ENCODE measurements around the gene GALNT2.

The GALNT2 gene

DNA sequence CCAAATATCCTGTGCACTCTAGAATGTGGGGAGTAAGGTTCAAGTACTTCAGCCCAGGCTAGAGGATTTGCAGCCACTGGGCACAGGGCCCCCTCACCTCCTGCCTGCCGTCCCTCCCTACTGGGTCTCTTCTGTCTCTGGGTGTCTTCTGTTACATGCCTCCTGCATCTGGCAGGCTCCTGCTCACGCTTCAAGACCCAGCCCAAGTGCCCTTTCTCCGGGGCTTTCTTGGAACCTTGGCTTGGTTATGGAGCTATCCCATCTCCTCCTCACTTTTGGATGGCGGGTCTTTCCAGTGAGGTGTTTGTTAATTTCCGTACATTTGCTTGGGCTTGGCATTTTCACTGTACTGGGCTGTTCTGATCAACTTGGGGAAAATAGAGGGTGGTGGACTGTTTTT is 129.0 kb downstream of the GALNT2 start:
- DNase-seq: no peak
- H3K4me2 ChIP-seq (ENCODE audit: low read depth, low read length): no peak overlapping the region
- no peaks in the 10 kb centered on the region for H3K27me3 ChIP-seq (replicated peaks; ENCODE audit: insufficient read depth, low read length)
- no peaks in the 10 kb centered on the region for H4K20me1 ChIP-seq (ENCODE audit: insufficient read depth, low read length)
- no peaks in the 10 kb centered on the region for H3K4me1 ChIP-seq (ENCODE audit: low read length)
- no peak overlapping the region for H3K9ac ChIP-seq (ENCODE audit: low read length)
- TF ChIP-seq EZH2phosphoT487 (IDR thresholded peaks at IDR 0.05; ENCODE audit: low read length): no peak
- TF ChIP-seq EZH2 (optimal IDR thresholded peaks at IDR 0.05; ENCODE audit: low read depth, low read length): no peak
- TF ChIP-seq, protein P1, sequence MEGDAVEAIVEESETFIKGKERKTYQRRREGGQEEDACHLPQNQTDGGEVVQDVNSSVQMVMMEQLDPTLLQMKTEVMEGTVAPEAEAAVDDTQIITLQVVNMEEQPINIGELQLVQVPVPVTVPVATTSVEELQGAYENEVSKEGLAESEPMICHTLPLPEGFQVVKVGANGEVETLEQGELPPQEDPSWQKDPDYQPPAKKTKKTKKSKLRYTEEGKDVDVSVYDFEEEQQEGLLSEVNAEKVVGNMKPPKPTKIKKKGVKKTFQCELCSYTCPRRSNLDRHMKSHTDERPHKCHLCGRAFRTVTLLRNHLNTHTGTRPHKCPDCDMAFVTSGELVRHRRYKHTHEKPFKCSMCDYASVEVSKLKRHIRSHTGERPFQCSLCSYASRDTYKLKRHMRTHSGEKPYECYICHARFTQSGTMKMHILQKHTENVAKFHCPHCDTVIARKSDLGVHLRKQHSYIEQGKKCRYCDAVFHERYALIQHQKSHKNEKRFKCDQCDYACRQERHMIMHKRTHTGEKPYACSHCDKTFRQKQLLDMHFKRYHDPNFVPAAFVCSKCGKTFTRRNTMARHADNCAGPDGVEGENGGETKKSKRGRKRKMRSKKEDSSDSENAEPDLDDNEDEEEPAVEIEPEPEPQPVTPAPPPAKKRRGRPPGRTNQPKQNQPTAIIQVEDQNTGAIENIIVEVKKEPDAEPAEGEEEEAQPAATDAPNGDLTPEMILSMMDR (IDR thresholded peaks at IDR 0.05; ENCODE audit: low read length): no peak
- no peak overlapping the region for H3K27ac ChIP-seq (ENCODE audit: low read length)
- H3K4me3 ChIP-seq (ENCODE audit: low read length): no peak overlapping the region
- H3K9me2 ChIP-seq (replicated peaks; ENCODE audit: insufficient read depth, low read length): no peaks in the 10 kb centered on the region
- H3K9me3 ChIP-seq (replicated peaks; ENCODE audit: insufficient read depth, low read length): no peaks in the 10 kb centered on the region
- H3F3A ChIP-seq (ENCODE audit: insufficient read depth, low read length): no peaks in the 10 kb centered on the region
- peaks cover 62% of the 10 kb centered on the region for H3K79me2 ChIP-seq (ENCODE audit: low read length)
- no peaks in the 10 kb centered on the region for H3K36me3 ChIP-seq (replicated peaks; ENCODE audit: insufficient read depth, low read length)
- no peak overlapping the region for H2AFZ ChIP-seq (ENCODE audit: low read length)

DNA sequence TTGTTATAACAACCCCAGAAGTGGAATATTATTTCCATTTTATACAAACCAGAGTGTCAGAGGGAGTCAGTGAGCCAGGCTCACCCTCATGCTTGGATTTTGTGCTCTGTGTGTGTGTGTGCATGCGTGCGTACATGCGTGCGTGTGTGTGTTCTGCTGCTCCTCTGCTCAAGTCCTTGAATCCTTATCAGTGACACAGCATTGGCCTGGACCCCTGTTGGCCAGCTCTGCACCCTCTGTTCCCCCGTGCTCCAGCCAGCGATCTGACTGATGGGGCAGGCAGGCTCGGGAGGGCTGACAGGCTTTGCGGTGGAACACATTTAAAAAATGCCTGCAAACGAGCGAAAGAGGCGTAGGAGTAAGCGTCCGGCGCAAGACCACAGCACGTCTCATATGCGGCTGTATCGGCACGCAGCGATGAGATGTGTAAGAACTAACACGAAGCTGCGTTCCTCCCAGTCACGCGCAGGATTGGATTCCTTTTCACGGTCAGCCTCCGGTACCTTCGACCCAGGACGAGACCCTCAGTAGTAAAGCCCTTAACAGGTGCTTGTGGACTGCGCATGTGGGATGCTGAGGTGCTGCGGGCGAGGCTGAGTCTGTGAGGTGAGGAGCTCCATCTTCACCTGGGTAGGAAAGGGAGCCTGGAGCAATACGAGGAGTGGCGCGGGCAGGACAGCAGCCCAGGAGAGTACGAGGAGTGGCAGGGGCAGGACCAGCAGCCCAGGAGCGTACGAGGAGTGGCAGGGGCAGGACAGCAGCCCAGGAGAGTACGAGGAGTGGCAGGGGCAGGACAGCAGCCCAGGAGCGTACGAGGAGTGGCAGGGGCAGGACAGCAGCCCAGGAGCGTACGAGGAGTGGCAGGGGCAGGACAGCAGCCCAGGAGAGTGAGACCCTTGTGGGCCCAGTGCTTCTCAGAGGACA is 130.9 kb downstream of the GALNT2 start:
- no peaks in the 10 kb centered on the region for H3K36me3 ChIP-seq (replicated peaks; ENCODE audit: insufficient read depth, low read length)

DNA sequence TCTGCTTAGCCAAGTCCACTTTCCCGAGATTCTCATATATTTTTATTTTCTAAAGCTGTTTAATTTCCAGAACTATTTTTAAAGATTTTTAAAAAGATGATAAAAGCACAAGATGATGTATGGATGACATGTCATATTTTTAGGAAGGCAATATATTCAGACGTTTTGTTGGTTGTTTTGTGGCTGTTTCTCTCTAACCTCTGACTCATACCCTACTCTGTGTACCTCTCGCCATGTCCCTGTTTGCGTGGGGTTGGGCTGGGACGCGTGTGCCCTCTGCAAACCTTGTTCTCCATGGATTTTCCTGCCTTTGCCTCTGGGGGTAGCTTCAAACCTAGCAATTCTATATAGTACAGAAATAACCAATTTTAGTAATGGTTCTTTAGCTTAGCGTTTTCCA is 132.0 kb downstream of the GALNT2 start:
- Histone ChIP-seq H3K9me2 (replicated peaks; ENCODE audit: insufficient read depth, low read length) (no peaks in the 10 kb centered on the region), H3K79me2 (ENCODE audit: low read length) (peaks cover 42% of the 10 kb centered on the region), H3K9me3 (replicated peaks; ENCODE audit: insufficient read depth, low read length) (no peaks in the 10 kb centered on the region), H3K4me2 (ENCODE audit: low read depth, low read length) (no peak overlapping the region), H3K27me3 (replicated peaks; ENCODE audit: insufficient read depth, low read length) (no peaks in the 10 kb centered on the region), H4K20me1 (ENCODE audit: insufficient read depth, low read length) (no peaks in the 10 kb centered on the region), H3F3A (ENCODE audit: insufficient read depth, low read length) (no peaks in the 10 kb centered on the region), H3K36me3 (replicated peaks; ENCODE audit: insufficient read depth, low read length) (no peaks in the 10 kb centered on the region), H3K4me1 (ENCODE audit: low read length) (no peaks in the 10 kb centered on the region), H3K9ac (ENCODE audit: low read length) (no peak overlapping the region), H2AFZ (ENCODE audit: low read length) (no peak overlapping the region), H3K4me3 (ENCODE audit: low read length) (no peak overlapping the region), H3K27ac (ENCODE audit: low read length) (no peak overlapping the region)
- TF ChIP-seq, protein P1 (IDR thresholded peaks at IDR 0.05; ENCODE audit: low read length): no peak
- TF ChIP-seq EZH2phosphoT487 (IDR thresholded peaks at IDR 0.05; ENCODE audit: low read length): no peak
- TF ChIP-seq EZH2 (optimal IDR thresholded peaks at IDR 0.05; ENCODE audit: low read depth, low read length): no peak
- DNase-seq: no peak

More for the DNA sequence above, 130.9 kb downstream of the GALNT2 start:
- TF ChIP-seq EZH2phosphoT487 (IDR thresholded peaks at IDR 0.05; ENCODE audit: low read length): no peak
- no peak for TF ChIP-seq EZH2 (optimal IDR thresholded peaks at IDR 0.05; ENCODE audit: low read depth, low read length)
- TF ChIP-seq, protein P1 (IDR thresholded peaks at IDR 0.05; ENCODE audit: low read length): no peak
- Histone ChIP-seq H3K9me2 (replicated peaks; ENCODE audit: insufficient read depth, low read length) (no peaks in the 10 kb centered on the region), H3K4me2 (ENCODE audit: low read depth, low read length) (no peak overlapping the region), H3K4me3 (ENCODE audit: low read length) (no peak overlapping the region), H3K79me2 (ENCODE audit: low read length) (peaks cover 52% of the 10 kb centered on the region), H3K9ac (ENCODE audit: low read length) (no peak overlapping the region), H3K27me3 (replicated peaks; ENCODE audit: insufficient read depth, low read length) (no peaks in the 10 kb centered on the region), H3K4me1 (ENCODE audit: low read length) (no peaks in the 10 kb centered on the region), H4K20me1 (ENCODE audit: insufficient read depth, low read length) (no peaks in the 10 kb centered on the region), H3K27ac (ENCODE audit: low read length) (no peak overlapping the region), H2AFZ (ENCODE audit: low read length) (no peak overlapping the region), H3K9me3 (replicated peaks; ENCODE audit: insufficient read depth, low read length) (no peaks in the 10 kb centered on the region), H3F3A (ENCODE audit: insufficient read depth, low read length) (no peaks in the 10 kb centered on the region)
- DNase-seq: no peak

All from MM.1S (cell line).